Measurements from ENCODE around the gene C1orf35.

- TF ChIP-seq POLR2AphosphoS5 (IDR thresholded peaks at IDR 0.05; ENCODE audit: borderline replicate concordance, low read depth, low read length) (no peak), EZH2 (IDR thresholded peaks at IDR 0.05) (no peak)
Observed at GRCh38 chr1:228088586-228089498, 14.3 kb downstream of the C1orf35 start.

All from SK-N-MC (cell line).